HPDE6-E6E7 (cell line): Measurements from ENCODE around the gene PRDM10.
"Not testable (repeated sequence)": the region's sequence is repeated elsewhere in the genome, so short reads cannot be mapped to it uniquely, and the experiment has no call there.

Experiments used
- DNase-seq: peaks from one replicate; pipeline ENCODE4 v3.0.0; 2011; ENCODE audit warnings: missing footprints; ENCODE audit errors: extremely low spot score

PRDM10 gene

DNA sequence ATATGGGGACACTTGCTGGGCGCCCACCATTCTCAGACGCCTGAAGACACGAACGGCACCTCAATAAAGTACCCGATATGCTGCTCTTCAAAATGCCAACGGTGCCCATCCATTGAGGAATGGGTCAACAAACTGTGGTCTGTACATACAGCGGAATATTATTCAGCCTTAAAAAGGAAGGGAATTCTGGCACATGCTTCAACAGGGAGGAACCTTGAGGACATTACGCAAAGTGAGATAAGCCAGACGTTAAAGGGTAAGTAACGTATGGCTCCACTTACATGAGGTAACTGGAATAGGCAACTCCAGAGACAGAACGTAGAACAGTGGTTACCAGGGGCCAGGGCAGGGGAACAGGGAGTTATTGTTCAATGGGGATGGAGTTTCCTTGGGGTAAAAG is 28.0 kb downstream of the PRDM10 start:
- no peak for DNase-seq

DNA sequence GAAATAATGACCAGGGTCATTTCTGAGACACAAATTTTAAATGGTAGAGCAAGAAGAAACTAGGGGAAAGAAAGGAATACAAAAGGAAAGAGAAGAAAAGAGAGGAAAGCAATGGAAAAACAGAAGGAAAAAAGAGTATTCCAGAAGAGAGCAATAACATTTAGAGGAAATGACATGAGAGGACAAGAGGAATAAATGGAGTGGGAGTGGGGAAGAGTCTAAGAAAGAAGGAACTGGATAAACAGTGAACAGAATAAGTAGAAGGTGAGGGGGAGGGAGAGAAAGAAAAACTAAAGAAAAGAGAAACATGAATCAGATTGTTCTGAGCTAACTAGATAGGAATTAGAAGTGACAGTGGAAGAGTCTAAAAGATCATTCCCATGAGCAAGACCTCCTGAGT is 28.4 kb downstream of the PRDM10 start:
- no peak for DNase-seq

DNA sequence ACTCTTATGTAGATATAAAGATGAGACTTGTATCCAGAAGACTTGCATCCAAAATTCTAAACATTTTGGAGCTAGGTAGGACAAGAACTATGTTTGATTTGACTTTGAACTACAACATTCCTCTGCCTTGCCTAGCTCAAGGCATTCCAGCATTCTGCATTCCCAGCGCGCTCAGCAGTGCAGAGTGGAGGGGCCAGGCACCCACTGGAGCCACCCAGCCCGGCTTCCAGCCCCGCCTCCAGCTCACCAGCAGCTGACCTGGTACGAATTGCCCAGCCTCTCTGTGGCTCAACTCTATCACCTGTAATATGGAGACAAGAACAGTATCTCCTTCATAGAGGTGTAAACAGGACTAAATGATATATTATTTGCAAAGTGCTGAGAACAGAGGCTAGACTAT is 28.8 kb downstream of the PRDM10 start:
- DNase-seq: no peak

GRCh38 chr11:129973068-129973467 is 29.6 kb downstream of the PRDM10 start:
- no peak for DNase-seq

DNA sequence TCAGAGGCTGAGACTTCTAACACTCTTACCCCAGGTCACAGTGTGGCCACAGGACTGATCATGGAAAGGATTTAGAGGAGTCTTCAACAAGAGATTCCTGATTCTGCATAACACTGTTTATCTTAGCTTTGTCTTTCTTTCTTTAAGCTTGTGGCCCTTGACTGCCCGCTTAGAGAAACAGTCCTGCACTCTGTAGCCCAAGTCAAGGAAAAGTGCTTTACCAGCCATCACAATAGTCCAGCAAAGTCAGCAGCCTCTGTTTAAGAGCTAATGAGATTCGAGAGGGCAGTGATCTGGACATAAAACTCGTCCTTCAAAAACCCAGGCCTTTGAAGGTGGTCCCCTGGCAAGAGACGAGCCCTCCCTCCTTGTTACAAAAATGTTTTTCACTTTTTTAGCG is 30.0 kb downstream of the PRDM10 start:
- no peak for DNase-seq

- DNase-seq: not testable (repeated sequence)
These were observed 30.8 kb downstream of the PRDM10 start for GRCh38 chr11:129971856-129972255.

GRCh38 chr11:129969920-129970319 is 32.7 kb downstream of the PRDM10 start:
- no peak for DNase-seq

- DNase-seq: no peak
These were observed 33.8 kb downstream of the PRDM10 start for GRCh38 chr11:129968591-129969419.

DNA sequence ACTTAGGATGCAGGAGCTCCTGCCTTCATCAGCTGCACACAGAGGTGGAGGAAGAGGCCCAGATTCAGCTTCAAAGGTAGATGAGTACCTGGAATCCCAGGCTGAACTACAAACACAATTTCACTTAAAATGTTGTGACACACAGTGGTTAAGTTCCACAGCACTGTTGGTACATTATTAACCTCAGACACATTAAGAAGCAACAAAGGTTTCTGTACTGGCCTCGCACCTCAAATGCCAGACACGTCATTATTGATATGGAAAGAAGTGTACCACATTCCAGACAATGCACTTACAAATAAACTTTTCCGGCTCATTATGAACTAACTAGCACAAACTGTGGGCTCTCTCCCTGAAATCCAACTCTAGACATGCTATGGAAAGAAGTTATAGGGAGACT is 34.6 kb downstream of the PRDM10 start:
- no peak for DNase-seq

- DNase-seq: no peak
These were observed 37.4 kb downstream of the PRDM10 start for GRCh38 chr11:129965248-129965647.

- peak; percentile 67 for DNase-seq
These were observed 42.1 kb downstream of the PRDM10 start for GRCh38 chr11:129960216-129961214.

DNA sequence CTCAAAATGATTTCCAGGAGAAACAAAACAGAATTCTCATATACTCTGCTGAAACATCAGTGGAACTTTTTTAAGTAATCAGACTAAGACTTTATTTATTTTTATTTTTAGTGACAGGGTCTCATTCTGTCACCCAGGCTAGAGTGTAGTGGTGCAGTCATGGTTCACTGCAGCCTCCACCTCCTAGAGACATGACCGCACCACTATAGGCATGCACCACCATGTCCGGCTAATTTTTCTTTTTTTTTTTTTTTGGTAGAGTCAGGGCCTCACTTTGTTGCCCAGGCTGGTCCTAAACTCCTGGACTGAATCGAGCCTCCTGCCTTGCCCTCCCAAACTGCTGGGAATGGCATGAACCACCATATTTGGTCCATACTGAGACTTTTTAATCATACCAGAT is 42.9 kb downstream of the PRDM10 start:
- no peak for DNase-seq

- DNase-seq: no peak
These were observed 47.4 kb downstream of the PRDM10 start for GRCh38 chr11:129955282-129955681.

DNA sequence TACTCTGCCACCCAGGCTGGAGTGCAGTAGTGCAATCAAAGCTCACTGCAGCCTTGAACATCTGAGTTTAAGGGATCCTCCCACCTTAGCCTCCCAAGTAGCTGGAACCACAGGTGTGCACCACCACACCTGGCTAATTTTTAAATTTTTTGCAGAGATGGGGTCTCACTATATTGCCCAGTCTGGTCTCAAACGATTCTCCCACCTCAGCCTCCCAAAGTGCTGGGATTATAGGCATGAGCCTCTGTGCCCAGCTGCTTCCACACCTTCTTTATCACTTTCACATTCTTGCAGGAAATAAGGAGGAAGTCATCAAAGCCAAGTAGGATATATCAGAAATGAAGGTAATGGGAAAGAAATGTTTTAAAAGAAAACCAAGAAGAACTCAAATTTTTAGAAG is 47.9 kb downstream of the PRDM10 start:
- DNase-seq: not testable (repeated sequence)

GRCh38 chr11:129951866-129952262 is 50.8 kb downstream of the PRDM10 start:
- DNase-seq: no peak

- DNase-seq: no peak
These were observed 51.3 kb downstream of the PRDM10 start for GRCh38 chr11:129951201-129951865.

DNA sequence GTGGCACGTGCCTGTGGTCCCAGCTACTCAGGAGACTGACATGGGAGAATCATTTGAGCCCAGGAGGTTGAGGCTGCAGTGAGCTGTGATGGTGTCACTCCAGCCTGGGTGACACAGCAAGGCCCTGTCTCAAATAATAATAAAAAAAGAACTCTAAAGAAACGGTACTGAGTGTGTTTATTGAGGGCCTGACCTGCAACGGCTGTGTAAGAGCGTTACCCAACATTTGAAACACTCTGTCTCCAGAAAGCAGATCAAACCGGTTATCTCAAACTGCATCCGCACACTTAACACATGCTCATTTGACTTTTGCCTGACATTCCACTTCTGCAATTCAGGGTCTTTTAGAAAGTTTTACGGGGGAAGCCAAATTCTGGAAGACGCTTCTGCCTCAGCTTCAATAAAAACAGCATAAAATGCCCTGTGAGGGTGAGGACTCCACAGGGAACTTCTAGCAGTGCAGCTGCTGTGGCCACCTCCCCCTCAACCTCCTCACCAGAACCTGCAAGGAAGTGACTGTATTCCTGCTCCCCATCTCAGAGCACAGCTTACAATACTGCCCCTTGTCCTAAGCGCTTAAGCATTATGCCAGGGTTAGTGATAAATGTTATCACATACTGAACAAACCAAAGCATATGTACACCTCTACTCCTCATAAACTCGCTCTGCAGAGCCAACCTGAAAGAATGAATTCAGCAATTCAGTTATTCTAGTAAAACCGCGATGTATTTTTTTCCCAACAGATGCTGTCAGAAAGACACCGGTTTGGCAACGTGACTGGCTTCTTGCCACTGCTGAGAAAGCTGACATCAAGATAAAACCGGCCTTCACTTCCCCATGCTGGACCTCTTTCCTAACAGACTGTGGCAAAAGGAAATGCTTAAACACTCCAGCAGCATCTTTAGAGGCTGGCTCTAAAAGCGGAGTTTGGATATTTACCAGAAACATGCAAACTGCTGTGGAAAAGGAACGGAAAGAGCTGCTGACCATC is 52.2 kb downstream of the PRDM10 start:
- DNase-seq: no peak

DNA sequence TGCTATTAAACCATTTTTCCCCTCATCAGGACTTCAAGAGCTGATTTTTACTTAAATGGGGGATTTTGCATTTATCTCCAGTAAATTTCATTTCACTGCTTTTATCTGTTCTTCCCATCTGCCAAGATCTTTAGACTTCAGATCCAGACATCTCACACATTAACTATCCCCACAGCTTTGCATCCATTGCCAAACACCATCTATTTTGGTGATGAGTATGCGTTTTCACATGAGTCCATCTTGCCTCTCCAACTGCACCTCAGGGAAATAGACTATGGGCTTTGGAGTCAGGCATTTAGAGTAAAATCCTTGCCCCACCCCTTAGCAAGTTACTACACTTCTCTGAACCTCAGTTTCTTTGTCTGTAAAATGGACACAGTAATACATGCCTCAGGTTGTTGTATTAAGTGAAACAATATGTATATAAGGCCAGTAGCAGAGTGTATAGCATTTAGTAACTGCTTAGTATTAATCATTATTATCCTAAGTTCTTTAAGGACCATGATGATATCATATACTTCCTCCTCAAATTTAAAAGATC is 53.6 kb downstream of the PRDM10 start:
- DNase-seq: no peak

- no peak for DNase-seq
These were observed 55.2 kb downstream of the PRDM10 start for GRCh38 chr11:129947474-129947873.

- no peak for DNase-seq
These were observed 55.7 kb downstream of the PRDM10 start for GRCh38 chr11:129946965-129947364.

- DNase-seq: no peak
These were observed 56.4 kb downstream of the PRDM10 start for GRCh38 chr11:129946256-129946655.
